T47D (cell line): ENCODE measurements around the gene HHEX.

Source experiments
- DNase-seq, 2 experiments: peaks; one replicate each; pipeline versions ENCODE4 v3.0.0 to v3.0.0-alpha.2; 2011 to 2012; ENCODE audit warnings: low read depth in 1 of 2, low spot score in 1 of 2
- JUND ChIP-seq: IDR thresholded peaks from 2 replicates; pipeline ENCODE4 v1.6.1; 2012; ENCODE audit warnings: low read depth
- in situ Hi-C: cut with HindIII; loops from 2 replicates; pipeline ENCODE4 v1.10.0; 2016; ENCODE audit warnings: low sequenced_read_pairs, low pct_unique_long_range_greater_than_20kb

Gene HHEX

DNA sequence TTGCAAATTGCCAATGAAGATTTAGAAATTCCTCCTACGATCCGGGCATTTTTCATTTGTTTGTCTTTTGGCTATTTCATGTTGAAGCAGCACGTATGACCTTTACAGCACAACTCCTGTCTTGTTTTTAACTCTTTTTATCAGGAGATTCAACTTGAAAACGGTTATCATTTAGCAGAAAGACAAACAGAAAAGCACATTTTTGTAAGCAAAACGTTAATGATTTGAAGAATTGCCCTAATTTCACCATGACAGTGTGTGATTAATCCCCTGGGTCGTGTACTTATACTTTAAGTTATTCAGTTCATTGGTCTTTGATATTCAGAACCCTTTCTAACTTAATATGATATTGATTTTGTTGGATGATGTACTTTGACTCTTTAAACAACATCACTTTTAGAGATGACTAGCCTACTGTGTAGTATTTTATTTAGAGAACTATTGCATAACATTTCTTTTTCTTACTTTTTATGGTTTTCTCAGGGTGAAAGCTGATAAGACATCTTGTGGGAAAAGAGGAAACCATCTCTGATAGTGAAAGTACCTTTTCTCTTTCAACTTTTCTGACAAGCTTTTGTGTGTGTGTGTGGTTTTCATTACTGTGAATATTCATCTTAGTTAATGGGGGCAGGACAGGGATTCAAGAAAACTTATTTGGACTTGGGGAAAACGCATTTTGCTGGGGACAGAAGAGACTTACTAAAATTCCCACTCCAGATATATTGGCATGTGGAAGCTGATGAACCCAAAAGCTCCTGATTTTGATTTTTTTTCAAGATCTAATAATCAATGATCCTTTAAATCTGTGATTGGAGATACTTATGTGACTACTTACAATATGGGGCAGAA, 8.1 kb downstream of the HHEX start:
- DNase-seq, result no peak
- in situ Hi-C loops, result no loop called here
- TF ChIP-seq JUND, result no peak

DNA sequence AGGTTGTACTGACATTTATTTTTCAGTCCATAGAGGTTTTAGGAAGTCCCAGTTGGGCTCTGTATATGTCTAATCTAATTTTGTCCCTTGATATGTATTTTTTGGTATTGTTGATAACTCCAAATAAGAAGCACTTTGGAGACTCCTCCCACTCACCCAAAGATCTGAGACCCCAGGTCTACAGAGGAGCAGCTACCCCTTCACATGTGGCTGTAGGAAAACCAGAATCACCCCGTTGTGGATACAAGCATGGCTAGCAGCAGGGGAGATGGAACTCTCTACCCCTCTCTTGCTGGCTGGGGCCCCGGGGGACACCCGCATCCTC, 9.4 kb downstream of the HHEX start:
- no peak for DNase-seq
- in situ Hi-C loops, result no loop called here
- no peak for TF ChIP-seq JUND

DNA sequence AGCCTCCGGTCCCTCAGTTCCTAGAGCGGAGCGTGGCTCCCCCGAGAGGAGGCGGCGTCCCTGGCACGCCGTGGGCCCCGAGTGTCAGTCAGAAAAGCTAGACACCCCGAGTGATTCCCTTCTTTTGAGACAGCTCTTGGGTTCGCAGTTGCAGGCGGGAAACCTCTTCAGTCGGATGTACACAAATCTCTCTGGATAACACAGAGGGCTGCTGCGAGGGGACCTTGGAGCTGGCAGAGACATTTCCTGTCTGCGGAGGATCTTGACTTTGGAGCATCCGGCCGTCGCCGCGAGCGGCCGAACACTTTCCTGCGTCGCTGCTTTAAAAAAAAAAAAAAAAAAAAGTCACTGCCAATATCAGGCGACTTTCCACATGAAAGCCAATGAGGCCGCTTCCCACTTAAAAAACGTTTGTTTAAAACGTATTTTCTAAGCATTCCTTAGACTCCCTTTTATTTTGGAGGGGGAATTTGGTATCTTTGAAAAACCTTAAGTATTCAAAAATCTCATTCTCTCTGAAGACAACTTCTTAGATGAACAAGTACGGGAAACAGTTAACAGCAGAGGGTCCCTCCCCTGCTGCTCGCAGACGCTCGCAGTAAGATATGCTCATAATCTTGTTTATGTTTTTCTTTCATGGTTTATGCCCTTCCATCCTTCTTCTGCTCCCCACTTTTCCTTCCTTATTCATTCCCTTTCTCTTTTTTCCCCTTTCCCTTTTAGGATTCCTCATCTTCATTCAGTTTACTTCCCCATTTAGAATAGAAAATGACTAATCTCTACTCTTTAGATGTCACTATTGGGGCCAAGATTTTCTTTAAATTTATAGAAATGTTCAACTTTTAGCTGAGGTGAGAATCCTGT, 10.0 kb downstream of the HHEX start:
- no peak for TF ChIP-seq JUND
- peak; percentile 36 to 40 for DNase-seq
- in situ Hi-C loops, result no loop called here

DNA sequence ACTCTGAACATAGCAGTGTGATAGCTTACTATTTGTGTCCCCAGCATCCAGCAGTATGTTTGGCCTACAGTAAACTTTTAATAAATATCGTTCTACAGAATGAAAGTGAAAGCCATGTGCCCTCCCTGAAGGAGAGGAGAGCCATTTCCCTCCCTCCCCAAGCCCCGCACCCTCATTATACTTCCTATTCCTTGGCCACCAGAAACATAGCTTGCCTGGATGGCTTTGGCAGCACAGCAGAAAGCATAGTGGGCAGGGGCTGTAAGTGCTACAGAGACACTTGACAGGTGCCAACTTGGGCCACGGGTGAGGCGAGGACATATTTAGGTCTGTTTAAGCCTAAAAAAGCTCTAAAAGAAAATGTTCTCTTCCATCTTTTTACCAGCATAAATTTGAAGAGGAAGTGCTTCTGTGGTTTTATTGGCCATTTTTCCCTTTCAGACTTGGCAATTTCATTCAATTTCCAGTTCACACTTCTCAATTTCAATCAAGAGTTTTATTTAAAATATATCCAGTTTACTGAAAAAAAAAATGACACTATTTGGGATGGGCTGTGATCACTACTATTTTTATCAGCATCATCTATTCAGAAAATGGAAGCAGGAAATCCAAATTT, 12.7 kb downstream of the HHEX start:
- in situ Hi-C loops, result no loop called here
- no peak for TF ChIP-seq JUND
- DNase-seq, result no peak

DNA sequence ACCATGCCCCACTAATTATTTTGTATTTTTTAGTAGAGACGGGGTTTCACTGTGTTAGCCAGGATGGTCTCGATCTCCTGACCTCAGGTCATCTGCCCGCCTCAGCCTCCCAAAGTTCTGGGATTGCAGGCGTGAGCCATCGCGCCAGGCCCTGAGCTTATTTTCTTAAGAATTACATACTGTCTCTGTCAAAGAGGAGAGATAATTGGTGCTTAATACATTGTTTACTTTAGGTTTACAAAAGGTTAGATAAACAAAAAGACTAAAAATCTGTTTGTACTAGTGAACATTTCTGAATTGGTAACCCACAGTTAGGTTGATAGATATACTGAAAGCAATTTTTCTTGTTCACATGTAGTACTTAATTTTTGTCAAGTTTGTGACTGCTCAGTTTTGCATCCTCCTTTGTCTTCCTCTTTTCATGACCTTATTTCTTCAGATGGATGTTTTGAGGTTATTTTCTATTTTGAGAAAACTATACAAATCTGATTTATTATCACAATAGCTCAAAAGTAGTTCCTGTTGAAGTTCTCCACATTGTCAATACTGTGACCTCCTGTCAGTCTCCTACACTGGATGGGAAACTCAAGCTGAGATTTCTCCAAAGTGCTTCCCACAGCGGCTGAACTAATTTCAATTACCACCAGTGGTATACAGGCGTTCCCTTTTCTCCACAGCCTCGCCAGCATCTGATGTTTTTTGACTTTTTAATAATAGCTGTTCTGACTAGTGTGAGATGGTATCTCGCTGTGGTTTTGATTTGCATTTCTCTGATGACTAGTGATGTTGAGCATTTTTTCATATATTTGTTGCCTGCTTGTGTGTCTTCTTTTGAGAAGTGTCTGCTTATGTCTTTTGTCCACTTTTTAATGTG, 22.5 kb downstream of the HHEX start:
- no peak for TF ChIP-seq JUND
- in situ Hi-C loops, result no loop called here
- DNase-seq, result no peak

DNA sequence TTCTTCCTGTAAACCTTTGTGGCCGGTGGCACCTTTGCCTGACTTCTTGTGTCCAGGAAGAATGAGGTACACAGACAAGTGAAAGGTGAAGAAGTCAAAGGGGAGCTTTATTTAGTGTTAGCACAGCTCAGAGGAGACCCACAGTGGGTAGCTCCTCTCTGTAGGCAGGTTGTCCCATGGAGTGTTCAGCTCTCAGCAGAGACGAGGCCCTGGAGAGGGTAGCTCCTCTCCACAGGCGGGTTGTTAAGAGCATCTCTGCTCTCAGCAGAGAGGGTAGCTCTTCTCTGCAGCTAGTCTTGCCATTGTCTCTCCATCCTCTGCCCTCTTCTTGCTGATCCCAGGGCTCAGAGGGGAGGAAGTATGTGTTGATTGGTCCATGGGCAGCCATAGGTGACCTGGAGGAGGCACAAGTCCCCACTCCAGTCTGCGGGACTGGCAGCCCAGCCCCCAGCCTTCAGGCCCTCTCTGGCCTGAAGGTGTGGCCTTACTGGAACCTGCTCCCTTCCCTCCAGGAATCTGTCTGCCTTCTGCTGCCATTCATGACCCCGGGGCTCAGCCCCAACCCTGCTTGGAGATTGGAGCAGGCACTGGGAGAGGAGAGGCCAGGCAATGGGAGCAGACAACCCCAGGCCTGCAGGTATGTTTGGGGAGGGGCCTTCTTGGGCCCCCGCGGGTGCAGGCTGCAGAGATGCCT, 24.5 kb downstream of the HHEX start:
- TF ChIP-seq JUND, result no peak
- DNase-seq, result no peak
- in situ Hi-C loops, result no loop called here

DNA sequence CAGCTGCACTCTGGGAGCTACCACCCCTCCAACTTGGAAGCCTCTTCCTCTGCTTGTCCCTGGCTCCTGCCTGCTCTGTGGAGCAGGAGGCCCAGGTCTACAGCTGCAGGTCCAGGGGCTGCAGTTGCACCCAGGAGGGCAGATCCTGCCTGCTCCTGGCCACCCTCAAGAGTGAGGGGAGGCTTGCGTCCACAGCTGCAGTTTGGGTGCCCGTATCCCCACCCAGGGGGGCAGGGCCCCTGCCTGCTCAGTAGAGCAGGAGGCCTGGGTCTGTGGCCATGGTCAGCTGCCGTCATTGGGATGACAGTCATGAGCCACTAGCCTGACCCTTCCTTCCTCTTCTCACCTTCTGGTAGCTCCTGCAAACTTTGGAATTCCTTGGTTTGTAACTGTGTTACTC, 25.1 kb downstream of the HHEX start:
- in situ Hi-C loops, result no loop called here
- no peak for DNase-seq
- TF ChIP-seq JUND, result no peak

DNA sequence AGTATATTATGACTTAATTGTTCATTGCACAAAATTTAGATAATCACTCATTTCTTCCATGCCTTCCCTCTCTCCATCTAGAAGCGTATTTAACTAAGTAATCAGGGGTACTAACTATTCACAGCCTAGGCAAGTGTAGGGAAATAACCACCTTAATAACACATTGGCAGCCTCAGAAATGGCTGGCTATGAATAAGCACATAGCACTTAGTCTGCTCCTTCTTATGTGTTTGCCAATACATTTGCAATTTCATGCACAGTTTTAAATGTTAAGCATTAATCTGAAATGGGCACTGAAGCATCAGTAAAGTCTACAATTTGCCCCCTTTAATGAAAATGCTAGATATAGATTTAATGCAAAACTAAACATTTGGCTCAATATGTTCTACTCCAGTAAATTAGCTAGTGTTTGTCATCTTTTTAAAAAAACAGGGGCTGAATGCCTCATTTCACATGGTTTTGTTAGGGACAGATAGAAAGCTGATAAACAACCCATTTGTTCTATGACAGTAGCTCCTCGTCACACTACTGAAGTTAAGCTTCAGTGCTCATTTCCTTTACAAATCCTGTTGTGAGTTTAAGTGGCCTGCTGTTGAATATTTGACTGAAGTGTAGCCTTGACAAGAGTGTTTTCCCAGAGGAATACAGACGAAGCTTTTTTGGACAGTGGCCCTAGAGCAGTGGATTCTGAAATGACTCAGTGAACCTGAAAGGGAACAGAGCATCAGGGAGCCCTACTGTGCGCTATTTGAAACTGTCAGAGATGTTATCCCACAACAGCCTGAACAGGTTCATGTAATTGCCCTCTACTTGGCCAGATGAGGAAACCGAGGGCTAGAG, 30.5 kb downstream of the HHEX start:
- no peak for TF ChIP-seq JUND
- no peak for DNase-seq
- in situ Hi-C loops, result no loop called here

DNA sequence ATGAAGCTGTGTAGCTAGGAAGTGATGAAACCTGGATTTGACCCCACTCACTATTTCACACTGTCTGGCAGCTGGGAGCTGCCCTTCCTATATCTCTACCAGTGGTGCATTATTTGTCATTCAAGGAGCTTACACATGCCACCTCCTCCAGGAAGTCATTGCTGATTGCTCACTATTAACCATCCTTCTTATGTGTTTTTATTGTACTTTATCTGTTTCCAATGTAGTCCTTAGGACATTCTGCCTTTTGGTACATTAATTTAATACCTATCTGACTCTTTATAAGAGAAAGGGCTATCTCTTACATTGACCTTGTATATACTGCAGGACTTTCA, 31.0 kb downstream of the HHEX start:
- TF ChIP-seq JUND, result no peak
- in situ Hi-C loops, result no loop called here

DNA sequence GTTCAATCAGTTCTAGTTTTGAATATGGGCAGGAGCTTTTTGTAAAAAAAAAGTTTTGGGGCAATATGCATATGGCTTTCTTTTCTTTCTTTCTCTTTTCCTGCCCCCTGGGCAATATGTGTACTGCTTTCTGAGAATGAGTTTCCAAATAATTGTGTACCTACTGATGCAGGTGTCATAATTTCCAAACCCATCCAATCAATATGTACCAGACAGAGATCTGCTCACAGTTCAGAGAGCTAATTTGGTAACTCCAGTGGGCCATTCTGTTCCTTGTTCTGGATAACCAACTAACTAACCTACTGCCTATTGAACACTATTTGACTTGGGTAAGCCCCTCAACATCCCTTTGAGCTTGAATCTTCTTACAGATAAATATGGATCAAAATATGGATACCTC, 32.6 kb downstream of the HHEX start:
- no peak for TF ChIP-seq JUND
- no peak for DNase-seq
- in situ Hi-C loops, result no loop called here

More for the DNA sequence above, 31.0 kb downstream of the HHEX start:
- DNase-seq, result no peak

DNA sequence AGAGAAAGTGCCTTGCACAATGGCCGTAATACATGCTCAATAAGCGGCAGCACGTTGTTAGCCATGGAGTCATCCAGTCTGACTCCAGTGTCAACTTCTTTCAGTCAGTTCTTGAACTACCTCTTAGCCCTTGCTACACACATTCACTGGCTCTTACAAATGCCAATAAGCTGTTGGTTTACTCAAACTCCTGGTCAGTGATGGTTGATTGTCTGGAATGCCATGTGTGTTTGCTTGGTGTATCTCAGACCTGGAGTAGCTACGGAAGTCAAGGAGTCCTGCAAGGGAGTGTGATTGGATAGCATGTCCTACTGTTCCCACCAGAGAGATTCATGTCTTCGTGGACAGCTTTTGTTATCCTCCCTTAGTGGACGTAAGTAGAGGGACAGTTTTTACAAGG, 37.4 kb downstream of the HHEX start:
- in situ Hi-C loops, result no loop called here

More for the DNA sequence above, 37.4 kb downstream of the HHEX start:
- DNase-seq, result no peak
- no peak for TF ChIP-seq JUND
